DLD1 (cell line): Measurements from ENCODE around the gene FAM219B.
"Not testable (repeated sequence)": the region's sequence is repeated elsewhere in the genome, so short reads cannot be mapped to it uniquely, and the experiment has no call there.

Experiments used
- in situ Hi-C: cut with HindIII; loops from 2 replicates; pipeline ENCODE4 v1.10.0; 2017; ENCODE audit warnings: low sequenced_read_pairs

FAM219B gene

DNA sequence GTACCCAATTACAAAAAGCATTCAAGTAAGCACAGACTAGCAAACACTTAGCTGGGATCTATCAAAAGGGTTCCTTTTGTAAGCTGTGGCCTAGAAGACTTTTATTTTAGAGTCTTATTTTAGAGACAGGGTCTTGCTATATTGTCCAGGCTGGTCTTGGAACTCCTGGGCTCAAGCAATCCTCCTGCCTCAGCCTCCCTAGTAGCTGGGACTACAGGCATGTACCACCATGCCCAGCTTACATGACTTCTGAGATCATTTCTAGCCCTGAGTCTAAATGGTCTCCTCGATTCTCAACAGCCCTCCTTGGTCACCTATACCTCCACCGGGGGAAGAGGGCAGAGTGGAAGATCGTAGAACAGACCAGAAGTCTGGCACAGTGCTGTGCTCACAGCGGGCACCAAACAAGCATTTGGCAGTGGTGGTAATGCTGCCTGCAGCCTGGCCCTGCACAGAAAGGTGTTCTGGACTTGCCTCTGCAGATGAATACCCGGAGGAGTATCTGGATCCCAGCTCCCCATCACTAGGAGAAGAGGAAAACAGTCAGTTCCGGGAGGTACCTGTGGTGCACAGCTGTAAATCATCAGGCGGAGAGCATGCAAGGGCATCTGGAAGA is 2.4 kb downstream of the FAM219B start:
- in situ Hi-C loops, result loop anchor here (10.0 kb wide), 1 partner anchor 89 kb away; the partner anchor contains the start of gene LMAN1L

DNA sequence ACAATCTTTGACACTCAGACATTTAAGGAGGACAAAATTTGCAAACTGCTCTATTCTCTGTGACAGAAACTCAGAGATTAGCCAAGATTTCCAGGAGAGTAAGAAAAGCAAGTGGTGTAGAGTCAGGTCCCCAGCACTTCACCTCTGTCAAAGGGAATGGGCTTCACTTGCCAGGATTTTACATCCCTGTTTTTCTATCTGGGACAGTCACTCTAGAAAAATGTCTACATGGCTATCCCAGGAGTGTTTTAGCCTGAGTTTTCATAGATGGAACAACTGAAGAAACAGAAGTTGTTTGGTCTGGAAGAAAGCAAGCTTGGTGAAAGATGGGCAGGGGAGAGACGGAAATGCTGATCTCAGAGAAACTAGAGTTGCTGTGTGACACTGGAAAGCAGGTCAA is 3.0 kb downstream of the FAM219B start:
- in situ Hi-C loops, result loop anchor here (10.0 kb wide), 1 partner anchor 89 kb away; the partner anchor contains the start of gene LMAN1L

- in situ Hi-C loops, result loop anchor here (10.0 kb wide), 1 partner anchor 88 kb away; the partner anchor contains the start of gene LMAN1L
These were observed 4.2 kb downstream of the FAM219B start for GRCh38 chr15:74902295-74903075.

DNA sequence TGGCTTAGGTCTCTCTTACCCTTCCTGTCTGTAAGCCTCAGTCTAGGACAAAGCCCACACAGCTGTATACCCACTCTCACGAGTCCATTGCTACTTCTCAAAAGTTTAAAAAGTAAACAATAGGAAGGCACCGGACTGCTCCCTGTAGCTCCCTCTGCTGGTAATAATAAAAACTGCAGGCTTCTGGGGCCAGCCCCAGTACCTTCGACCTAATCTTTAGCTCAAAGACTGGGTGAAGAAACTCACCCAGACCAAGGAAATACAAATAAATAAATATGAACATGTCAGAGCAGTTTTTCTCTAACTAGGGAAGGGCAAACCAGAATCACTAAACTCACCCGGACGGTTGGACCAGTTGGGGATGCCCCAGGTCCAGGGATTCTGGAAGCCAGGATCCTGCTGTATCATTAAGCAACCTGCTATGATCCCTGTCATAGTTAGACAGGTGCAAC is 5.0 kb downstream of the FAM219B start:
- in situ Hi-C loops, result loop anchor here (10.0 kb wide), 1 partner anchor 87 kb away; the partner anchor contains the start of gene LMAN1L

GRCh38 chr15:74897300-74897701 is 9.3 kb downstream of the FAM219B start:
- in situ Hi-C loops, result no loop called here

DNA sequence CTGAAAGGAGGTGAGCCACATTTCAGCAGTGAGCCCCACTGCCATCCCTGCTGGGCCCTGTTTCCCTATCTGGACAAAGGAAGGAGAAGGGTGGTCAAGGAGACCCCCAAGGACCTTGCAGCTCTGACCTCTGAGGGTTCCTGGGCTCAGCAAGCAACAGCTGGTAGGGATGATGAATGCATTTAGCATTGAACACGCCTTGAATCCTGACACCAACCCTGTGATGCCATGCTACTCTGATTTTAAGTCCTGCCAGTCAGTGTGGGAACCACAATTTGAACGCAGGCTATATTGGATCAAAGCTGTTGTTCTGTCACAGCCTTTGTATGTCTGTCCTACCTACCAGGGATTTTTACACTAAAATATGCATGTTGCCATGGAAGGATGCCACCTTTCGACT is 10.3 kb downstream of the FAM219B start:
- in situ Hi-C loops, result no loop called here

DNA sequence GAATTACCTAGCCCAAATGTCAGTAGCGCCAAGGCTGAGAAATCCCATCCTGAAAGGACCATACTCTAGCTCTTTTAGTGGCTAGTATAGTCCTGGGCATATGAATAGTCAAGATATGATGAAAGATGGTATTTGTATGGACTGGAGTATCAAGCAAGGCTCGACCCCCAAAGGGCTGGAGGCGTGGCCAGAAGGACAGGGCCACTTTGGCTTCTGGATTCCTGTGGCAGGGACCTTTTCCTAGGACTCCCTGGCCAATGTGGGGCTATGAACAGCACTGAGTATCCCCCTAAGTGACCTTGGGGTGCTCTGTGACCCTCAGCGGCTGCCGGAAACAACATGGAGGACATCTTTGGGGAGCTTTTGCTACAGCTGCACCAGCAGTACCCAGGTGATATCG is 10.8 kb downstream of the FAM219B start:
- in situ Hi-C loops, result no loop called here

- in situ Hi-C loops, result not testable (repeated sequence)
These were observed 12.3 kb downstream of the FAM219B start for GRCh38 chr15:74894383-74894782.

DNA sequence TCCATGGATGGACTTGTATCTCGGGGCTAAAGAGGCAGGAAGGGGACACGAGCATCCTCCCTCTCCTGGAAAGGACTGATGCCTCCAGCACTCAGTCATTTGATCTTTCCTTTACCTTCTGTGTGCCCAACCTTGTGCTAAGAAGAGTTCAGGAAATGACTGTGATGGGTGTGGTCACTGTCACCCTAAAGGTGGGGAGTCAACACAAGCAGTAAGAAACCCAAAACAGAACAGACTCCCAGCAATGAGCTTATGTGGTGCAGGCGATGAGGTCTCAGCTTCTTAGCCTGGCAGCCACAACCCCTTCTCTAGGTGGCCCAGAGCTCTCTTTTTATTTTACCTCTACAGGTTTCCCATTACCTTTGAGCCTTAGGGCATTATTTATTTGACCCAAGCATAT is 13.0 kb downstream of the FAM219B start:
- in situ Hi-C loops, result no loop called here

- in situ Hi-C loops, result no loop called here
These were observed 13.7 kb downstream of the FAM219B start for GRCh38 chr15:74892931-74893330.

DNA sequence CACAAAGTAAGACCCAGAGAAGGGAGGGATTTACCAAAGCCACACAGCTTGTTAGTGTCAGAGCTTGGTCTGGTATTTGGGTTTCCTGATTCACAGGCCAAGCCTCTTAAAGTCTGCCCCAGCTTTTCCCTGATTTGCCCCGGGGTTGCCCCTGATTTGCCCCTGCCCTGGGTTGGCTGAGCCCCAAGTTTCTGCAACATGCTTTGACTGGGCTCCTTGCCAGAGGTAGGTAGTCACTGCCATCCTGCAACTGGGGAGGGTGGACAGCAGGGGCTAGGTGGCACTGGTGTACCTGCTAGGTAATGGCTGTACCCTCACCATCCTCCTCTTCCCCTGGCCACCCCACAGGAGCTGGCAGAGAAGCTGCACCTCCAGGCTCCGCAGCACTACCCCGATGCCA is 14.3 kb downstream of the FAM219B start:
- in situ Hi-C loops, result no loop called here

DNA sequence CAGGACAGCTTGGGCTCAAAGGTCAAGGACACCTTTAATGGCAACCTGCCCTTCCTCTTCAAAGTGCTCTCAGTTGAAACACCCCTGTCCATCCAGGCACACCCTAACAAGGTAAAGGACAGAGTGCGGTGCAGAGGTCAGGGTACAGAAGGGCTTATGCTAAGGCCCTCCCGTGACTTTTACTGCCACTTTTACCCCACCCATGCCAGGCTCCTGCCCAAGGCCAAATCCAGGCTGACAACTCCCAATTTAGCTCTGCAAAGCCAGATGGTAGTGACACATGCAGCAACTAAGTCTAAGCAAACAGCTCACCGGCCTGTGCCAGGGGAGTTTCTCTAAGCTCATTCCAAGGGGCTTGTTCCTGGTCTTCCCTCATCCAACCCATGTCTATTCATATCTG is 15.2 kb downstream of the FAM219B start:
- in situ Hi-C loops, result no loop called here

- in situ Hi-C loops, result no loop called here
These were observed 16.0 kb downstream of the FAM219B start for GRCh38 chr15:74890665-74890960.

- in situ Hi-C loops, result no loop called here
These were observed 16.6 kb downstream of the FAM219B start, which contains the start of gene MPI for GRCh38 chr15:74889883-74890664. MPI (plus strand) TSS chr15:74890042; CDS start chr15:74890074, 32 bp downstream.

GRCh38 chr15:74889390-74889882 is 17.2 kb downstream of the FAM219B start:
- in situ Hi-C loops, result no loop called here

DNA sequence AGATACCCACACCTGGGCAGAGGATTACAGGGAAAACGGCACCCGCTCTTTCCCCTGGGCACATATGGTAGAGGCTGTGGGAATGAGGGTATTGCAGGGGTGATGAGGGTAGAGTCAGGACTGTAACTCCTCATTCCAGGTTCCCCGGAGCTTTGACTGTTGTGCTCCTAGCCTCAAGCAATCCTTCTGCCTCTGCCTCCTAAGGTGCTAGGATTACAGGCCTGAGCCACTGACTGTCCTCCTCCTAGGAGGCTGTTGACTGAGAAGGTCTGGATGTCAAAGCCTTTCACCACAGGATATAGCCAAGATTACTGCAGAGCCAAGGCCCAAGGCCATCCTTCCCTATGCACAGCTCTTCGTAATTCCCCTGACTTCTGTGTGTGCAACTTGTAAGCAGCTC is 17.9 kb downstream of the FAM219B start:
- in situ Hi-C loops, result no loop called here

GRCh38 chr15:74887537-74888193 is 19.0 kb downstream of the FAM219B start:
- in situ Hi-C loops, result not testable (repeated sequence)

GRCh38 chr15:74885461-74885860 is 21.2 kb downstream of the FAM219B start:
- in situ Hi-C loops, result no loop called here

DNA sequence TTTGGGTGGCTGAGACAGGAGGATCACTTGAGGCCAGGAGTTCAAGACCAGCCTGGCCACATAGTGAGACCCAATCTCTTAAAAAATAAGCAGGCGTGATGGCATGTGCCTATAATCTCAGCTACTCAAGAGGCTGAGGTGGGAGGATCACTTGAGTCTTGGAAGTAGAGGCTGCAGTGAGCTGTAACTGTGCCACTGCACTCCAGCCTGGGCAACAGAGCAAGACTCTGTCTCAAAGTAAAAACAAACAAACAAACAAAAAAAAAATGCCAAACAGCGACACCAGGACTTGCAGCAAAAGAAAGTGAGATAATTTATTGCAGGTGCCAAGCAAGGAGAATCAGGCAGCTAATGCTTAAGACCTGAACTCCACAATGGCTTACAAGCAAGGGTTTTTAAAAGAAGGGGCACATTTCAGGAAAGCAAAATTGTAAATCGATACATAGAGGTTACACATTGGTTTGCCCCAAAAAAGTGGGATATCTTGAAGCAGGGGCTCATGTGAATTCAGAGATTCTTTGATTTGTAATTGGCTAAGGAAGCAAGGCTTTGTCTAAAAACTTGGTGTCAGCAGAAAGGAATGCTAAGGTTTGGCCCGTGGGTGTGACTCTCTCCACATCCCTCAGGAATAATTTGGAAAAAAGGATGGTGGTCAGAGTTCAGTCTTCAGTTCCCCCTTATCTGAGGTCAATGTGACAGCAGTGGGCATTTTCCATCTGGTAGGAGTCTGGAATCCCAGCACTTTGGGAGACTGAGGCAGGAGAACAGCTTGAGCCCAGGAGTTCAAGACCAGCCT is 22.0 kb downstream of the FAM219B start:
- in situ Hi-C loops, result no loop called here

DNA sequence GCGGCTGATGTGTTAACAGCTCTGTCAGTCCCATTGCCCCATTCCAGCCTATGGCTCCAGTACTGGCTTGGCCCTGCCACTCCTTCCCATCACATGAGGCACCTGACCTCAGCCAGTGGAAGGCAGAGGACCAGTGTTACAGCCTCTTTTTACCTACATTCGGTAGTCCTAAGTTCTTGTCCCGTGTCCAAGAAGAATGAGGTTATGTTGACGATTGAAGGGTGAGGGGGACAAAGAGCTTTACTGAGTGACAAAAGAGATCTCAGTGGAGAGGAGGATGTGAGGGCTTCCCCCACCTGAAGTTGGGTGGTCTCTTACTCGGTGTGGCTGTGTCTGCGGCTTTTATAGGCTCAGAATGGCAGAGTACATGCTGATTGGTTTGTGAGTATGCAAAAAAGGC is 24.1 kb downstream of the FAM219B start:
- in situ Hi-C loops, result no loop called here
